ENCODE data around the gene MUC2.

DNA sequence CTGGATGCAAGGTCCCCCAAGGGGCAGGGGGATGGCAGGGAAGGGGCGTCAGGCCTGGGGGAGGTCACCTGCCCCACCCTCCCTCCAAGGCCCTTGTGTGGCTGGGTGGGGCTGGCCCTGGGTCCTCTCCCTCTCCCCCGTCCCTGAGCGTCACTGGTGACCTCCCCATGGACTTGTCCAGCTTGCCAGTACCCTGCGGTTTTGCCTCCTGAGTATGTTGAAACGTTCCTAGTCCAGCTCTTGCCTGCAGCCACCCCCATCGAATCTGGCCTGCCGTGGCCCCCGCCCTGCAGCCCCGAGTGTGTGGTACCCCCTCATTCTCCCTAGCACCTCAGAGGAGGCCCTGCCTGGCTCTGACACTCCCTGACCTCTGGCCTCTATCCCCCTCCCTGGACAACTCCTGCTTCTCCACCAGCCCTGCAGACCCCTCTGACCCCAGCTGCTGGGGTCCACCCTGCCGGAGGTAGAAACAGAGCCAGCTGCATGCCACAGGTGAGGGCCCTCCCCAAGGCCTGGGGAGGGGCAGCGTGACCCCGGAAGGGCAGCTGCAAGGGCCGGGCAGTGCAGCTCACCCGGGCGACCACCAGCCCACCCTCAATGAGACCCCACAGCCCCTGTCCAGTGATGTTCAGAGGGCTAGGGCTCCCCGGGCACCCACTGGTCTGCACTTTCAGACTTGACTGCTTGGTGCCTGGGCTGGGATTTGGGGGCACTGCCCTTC lies 34.1 kb upstream of the MUC2 start:
- TF ChIP-seq ZNF274 (CRISPR knock-in tag; IDR thresholded peaks at IDR 0.05) = no peak
- no peak for TF ChIP-seq ARNT2 (CRISPR knock-in tag; IDR thresholded peaks at IDR 0.05; ENCODE audit: low read depth)
- TF ChIP-seq POLR2AphosphoS5 (IDR thresholded peaks at IDR 0.05; ENCODE audit: low read depth, low read length) = no peak
- no peak for TF ChIP-seq POLR2A (IDR thresholded peaks at IDR 0.05; ENCODE audit: insufficient read depth in 1 of 2, low read depth in 2 of 2, low read length in 2 of 2)
- TF ChIP-seq PATZ1 (CRISPR knock-in tag; IDR thresholded peaks at IDR 0.05) = no peak
- no peak for TF ChIP-seq CREM (IDR thresholded peaks at IDR 0.05)
- TF ChIP-seq CREM (CRISPR knock-in tag; IDR thresholded peaks at IDR 0.05) = no peak
- TF ChIP-seq FOXJ3 (CRISPR knock-in tag; IDR thresholded peaks at IDR 0.05; ENCODE audit: borderline replicate concordance) = no peak
- no peak for TF ChIP-seq TP53 (CRISPR knock-in tag; conservative IDR thresholded peaks at IDR 0.05)

All from HepG2 (cell line).